PFSK-1 (cell line): ENCODE measurements around the gene CDK16.

Experiments
- POLR2AphosphoS5 ChIP-seq: IDR thresholded peaks from 2 replicates; pipeline ENCODE4 v1.6.1; 2012; ENCODE audit warnings: low read depth, mild to moderate bottlenecking, control low read depth, low read length, moderate library complexity
- SIN3A ChIP-seq: IDR thresholded peaks from 2 replicates; pipeline ENCODE4 v1.6.1; 2012; ENCODE audit warnings: mild to moderate bottlenecking, low read length, moderate library complexity, borderline replicate concordance; ENCODE audit not compliant: insufficient read depth
- TAF1 ChIP-seq: IDR thresholded peaks from 2 replicates; pipeline ENCODE4 v1.6.1; 2012; ENCODE audit warnings: low read length, control low read depth, borderline replicate concordance; ENCODE audit not compliant: insufficient read depth
- TF ChIP-seq, protein P1 (sequence below), 2 experiments: IDR thresholded peaks; 2 replicates each; pipeline versions ENCODE4 v1.6.1 to v1.8.0; 2011 to 2012; ENCODE audit warnings: low read depth in 2 of 2, low read length in 2 of 2, control low read depth in 1 of 2, inconsistent platforms in 1 of 2, mild to moderate bottlenecking in 1 of 2, moderate library complexity in 1 of 2; ENCODE audit not compliant: insufficient read depth in 1 of 2

DNA sequence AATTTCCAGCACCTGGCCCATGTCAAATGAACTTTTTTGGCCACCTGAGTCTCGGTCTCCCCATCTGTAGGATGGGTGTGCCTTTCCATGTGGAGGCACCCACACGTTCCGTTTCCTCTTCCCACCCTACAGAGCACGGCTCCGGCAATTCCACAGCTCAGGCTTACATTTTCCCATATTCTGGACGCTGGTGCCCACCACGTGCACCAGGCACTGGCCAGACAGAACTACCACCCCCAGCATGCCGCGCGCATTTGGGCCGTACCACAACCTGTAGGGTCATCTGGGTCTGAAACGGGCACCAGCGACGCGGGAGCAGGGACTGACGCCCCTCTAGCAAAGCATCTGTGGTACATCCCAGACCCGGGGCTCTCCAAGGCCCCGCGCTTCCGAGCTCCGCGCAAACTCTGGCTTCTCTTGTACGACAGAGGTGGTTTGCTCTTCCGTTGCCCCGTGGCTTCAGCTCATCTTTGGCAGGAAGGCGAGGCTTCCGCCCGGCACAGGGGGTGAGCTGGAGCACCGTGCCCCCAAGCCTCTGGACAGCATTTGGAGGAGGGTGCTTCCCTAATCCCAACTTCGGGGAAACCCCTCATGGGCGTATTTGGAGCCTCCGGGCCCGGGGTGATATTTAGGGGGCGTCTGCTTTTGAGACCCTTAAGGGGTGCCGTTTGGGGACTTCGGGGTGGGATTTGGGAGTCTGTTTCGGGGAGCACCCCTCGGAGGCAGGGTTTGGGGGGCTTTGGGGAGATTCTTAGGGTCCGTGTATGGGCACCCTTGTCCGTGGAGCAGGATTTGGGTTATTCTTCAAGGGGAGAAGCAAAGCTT lies 27.8 kb upstream of the CDK16 start:
- TF ChIP-seq POLR2AphosphoS5: peak; percentile 92
- TF ChIP-seq TAF1: peak; percentile 93
- 0 out of 2 replicates have a peak, but pooled peaks have one; percentile 36 for TF ChIP-seq SIN3A
- TF ChIP-seq, protein P1, sequence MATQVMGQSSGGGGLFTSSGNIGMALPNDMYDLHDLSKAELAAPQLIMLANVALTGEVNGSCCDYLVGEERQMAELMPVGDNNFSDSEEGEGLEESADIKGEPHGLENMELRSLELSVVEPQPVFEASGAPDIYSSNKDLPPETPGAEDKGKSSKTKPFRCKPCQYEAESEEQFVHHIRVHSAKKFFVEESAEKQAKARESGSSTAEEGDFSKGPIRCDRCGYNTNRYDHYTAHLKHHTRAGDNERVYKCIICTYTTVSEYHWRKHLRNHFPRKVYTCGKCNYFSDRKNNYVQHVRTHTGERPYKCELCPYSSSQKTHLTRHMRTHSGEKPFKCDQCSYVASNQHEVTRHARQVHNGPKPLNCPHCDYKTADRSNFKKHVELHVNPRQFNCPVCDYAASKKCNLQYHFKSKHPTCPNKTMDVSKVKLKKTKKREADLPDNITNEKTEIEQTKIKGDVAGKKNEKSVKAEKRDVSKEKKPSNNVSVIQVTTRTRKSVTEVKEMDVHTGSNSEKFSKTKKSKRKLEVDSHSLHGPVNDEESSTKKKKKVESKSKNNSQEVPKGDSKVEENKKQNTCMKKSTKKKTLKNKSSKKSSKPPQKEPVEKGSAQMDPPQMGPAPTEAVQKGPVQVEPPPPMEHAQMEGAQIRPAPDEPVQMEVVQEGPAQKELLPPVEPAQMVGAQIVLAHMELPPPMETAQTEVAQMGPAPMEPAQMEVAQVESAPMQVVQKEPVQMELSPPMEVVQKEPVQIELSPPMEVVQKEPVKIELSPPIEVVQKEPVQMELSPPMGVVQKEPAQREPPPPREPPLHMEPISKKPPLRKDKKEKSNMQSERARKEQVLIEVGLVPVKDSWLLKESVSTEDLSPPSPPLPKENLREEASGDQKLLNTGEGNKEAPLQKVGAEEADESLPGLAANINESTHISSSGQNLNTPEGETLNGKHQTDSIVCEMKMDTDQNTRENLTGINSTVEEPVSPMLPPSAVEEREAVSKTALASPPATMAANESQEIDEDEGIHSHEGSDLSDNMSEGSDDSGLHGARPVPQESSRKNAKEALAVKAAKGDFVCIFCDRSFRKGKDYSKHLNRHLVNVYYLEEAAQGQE (IDR thresholded peaks at IDR 0.05; ENCODE audit: insufficient read depth in 1 of 2, low read depth in 2 of 2, low read length in 2 of 2): 0 out of 4 replicates have a peak, but pooled peaks of 1 of the 2 experiments have one; percentile 38
